Measurements from ENCODE around the gene IL17RD.

DNA sequence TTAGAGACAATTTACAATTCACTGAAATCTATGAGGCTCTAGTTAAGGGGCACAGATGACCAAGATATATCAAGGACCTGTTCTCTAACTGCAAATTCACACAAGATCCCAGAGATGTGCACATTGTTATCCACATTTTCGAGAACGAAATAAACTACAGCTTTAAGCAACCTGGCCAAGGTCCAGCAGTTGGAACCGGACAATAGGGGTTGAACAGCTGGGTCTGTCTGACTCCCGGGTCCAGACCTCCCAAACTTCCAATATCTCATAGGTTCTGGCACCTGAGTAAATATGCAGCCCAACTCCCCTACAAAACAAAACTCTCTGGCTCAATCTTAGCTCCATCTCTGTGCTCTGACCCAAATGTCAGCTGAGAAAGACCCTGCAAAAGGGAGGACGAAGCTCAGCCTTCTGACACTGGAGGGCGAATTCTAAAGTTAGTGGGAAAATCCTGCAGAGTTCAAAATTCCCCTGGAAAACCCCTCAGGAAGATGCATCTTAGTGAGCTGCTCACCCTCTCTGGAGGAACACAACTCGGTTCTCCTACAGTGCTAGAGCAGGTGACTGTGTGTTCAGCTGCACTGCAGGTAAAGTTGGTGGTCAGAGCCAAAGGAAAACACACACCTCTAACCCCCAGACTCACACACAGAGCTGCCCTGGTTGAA is 118.9 kb downstream of the IL17RD start:
- TF ChIP-seq POLR2A (IDR thresholded peaks at IDR 0.05), result no peak
- TF ChIP-seq, protein P1, sequence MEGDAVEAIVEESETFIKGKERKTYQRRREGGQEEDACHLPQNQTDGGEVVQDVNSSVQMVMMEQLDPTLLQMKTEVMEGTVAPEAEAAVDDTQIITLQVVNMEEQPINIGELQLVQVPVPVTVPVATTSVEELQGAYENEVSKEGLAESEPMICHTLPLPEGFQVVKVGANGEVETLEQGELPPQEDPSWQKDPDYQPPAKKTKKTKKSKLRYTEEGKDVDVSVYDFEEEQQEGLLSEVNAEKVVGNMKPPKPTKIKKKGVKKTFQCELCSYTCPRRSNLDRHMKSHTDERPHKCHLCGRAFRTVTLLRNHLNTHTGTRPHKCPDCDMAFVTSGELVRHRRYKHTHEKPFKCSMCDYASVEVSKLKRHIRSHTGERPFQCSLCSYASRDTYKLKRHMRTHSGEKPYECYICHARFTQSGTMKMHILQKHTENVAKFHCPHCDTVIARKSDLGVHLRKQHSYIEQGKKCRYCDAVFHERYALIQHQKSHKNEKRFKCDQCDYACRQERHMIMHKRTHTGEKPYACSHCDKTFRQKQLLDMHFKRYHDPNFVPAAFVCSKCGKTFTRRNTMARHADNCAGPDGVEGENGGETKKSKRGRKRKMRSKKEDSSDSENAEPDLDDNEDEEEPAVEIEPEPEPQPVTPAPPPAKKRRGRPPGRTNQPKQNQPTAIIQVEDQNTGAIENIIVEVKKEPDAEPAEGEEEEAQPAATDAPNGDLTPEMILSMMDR (IDR thresholded peaks at IDR 0.05), result no peak

All from heart left ventricle (tissue), 13 donors.